Smooth muscle cell of the brain vasculature (primary cell): ENCODE data around the gene CNNM4.

ENCODE experiments used
- DNase-seq: peaks from one replicate; pipeline ENCODE4 v3.0.0-alpha.2; 2012; ENCODE audit warnings: low read depth, low spot score

CNNM4 gene

GRCh38 chr2:96758987-96759386 lies 1.7 kb upstream of the CNNM4 start:
- DNase-seq = no peak

DNA sequence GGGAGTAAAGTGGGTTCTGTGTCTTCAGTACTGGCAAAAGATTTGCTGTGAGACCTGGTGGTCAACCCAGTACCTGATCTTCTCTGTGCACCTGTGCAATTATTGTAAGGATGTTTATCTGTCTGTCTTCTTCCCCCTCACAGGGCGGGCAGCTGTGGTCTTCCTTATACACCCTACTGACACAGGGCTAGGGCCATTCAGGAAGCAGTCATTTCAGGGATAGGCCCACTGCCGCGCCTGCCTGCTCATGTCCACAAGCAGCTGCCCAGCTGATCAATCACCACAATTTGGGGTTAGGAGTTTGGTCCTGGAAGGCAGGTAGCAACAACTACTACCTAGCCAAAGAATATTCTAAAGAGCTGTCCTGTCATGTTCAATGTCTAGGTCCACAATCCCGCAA lies 1.2 kb upstream of the CNNM4 start:
- DNase-seq = no peak

- DNase-seq = no peak
These were observed 507 bp downstream of the CNNM4 start for GRCh38 chr2:96760986-96761832.

- no peak for DNase-seq
These were observed 2.0 kb downstream of the CNNM4 start for GRCh38 chr2:96762529-96763311.

DNA sequence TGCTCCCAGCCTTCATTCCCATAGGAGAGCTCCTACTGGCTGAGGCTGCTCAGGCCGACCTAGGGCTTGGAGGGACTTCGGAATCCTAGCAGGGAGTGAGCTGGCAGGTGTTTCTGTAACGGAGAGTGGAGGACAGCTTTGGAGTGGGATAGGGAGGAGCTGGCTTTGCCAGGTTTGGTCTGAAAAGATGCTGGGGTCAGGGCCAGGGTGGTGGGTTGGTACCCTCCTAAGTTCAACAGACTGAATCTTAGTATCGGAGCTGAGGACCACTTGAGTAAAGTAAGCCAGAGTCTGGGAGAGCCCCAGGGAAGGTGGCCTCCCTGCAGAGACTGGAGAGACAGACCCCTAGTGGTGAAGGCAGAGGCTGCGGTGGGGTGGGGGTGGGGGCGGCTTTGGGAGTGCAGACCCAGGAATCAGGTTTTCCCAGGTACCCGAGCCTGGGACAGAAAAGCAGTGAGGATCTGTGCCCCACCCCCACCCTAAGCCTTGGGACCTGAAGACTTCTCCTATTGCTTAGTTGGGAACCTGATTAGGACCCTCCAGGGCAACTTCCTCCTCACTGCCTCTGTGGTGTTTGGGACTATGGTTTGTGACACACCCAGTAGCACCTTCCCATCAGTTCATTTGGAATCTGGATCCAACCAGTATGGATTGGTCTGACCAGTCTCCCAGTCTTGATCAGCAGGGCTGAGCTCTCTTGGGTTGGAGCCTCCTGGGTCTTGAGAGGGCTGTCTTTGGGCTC lies 3.0 kb downstream of the CNNM4 start:
- DNase-seq = no peak

DNA sequence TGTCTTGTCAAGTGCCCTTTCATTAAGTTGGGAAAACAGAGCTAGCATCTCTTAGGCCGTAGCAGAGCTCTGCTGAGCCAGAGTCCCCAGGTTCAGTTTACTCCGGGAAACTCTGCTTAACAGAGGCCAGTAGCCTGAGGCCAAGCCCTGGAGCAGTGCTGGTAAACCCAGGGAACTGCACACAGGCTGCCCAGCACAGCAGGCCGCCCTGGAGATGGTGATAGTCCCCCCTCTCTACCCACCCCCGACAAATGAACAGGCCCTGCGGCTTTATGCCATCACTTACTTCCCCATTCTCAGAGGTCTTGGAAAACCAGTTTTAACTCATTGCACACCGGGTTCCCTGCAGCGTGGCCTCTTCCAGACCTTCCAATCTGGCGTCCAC lies 3.5 kb downstream of the CNNM4 start:
- DNase-seq = no peak

GRCh38 chr2:96767135-96767871 lies 6.6 kb downstream of the CNNM4 start:
- DNase-seq = no peak

GRCh38 chr2:96768083-96768561 lies 7.4 kb downstream of the CNNM4 start:
- no peak for DNase-seq

- DNase-seq = no peak
These were observed 9.1 kb downstream of the CNNM4 start for GRCh38 chr2:96769814-96770213.

DNA sequence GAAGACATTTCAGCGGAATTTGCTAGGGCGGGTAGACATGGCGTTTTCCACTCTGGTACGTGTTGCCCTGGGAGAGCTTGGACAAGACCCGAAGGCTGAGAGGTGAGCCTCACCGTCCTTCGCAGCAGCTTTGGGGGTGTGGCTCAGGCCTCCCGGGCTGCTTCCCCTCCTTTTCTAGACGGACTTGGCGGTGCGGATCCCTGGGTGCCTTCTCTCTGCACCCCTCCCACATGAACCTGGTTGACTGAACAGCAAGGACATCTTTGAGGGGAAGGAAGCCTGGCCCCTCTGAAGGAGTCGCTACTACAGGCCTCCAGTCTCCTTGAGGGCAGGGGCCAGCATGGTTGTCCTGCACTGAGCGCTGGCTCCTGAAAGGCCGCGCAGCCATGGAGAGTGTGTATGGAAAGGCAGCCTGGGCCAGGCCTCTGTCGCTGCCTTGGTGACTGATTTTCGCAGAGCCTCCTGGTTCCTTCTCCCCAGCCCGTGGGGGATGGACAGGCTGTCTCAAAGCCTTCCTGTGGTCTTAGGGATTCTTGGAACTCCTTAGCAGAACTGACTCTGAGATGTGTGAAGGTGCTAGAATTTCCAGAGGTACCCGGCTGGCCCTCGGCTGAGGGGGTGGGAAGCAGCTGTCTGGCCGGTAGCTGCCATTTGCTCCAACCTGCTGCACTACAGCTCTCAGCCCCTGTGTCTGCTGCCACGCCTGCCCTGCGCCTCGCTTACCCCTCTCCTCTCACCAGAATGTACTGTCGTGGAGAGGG lies 9.9 kb downstream of the CNNM4 start:
- no peak for DNase-seq

- no peak for DNase-seq
These were observed 11.3 kb downstream of the CNNM4 start for GRCh38 chr2:96771796-96772618.

DNA sequence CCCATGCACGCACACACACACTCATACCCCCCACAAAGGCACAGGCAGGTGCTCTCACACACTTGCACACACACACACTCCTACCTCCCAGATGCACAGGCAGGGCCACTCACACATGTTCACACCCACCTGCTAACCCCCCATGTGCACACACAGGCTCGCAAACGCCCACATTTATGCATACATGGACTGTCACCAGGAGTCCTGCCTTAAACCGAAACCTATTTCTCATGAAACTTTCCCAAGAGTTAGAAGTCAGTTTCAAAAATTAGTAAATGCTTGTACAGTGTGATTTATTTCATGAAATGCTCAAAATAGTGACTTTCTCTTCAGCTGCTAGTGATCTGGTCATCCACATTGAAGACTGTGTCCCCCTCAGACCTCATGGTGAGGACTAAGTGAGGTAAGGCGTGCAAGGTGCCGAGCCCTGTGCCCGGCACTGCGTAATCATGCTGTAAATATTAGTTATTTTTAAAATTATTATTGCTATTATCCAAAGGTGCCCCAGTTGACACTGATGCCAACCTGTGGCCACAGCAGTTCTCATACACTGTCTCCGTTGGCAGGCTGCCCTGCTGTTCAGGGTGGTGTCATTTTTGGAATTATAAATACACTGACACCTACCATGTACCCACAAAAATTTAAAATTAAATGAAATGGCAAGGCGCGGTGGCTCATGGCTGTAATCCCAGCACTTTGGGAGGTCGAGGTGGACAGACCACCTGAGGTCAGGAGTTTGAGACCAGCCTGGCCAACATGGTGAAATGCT lies 12.4 kb downstream of the CNNM4 start:
- DNase-seq = no peak

DNA sequence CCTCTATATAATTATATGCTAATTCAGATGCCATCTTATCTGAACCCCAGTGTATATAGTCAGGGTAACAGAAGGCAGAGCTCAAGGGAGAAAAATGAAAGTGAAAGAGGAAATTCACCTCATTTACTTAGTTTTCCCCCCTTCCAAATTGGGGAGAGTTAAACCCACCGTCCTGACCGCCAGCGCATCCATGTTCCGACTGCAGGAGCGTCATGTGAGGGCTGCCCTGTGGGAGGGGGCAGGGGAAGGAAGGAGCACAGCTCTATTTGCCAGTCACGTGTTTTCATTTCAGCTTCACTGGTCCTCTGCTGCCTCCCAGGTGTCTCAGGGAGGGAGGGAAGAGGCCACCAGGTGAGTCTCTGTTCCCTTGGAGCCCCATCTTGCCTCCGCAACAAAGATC lies 13.2 kb downstream of the CNNM4 start:
- no peak for DNase-seq

- DNase-seq = no peak
These were observed 14.5 kb downstream of the CNNM4 start for GRCh38 chr2:96775160-96775559.

GRCh38 chr2:96783388-96783787 lies 22.7 kb downstream of the CNNM4 start:
- DNase-seq = no peak

DNA sequence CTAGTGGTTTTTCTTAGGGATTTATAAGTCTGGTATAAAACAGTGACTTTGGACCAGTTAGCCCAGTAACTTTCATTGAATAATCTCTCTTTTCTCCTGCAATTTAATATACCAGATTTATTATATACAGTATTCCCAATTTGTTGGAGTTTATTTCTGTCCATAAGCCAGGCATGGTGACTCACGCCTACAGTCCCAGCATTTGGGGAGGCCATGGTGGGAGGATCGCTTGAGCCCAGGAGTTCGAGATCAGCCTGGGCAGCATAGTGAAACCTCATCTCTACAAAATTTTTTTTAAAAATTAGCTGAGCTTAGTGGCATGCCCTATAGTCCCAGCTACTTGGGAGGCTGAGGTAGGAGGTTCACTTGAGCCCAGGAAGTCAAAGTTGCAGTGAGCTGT lies 26.7 kb downstream of the CNNM4 start:
- DNase-seq = no peak

DNA sequence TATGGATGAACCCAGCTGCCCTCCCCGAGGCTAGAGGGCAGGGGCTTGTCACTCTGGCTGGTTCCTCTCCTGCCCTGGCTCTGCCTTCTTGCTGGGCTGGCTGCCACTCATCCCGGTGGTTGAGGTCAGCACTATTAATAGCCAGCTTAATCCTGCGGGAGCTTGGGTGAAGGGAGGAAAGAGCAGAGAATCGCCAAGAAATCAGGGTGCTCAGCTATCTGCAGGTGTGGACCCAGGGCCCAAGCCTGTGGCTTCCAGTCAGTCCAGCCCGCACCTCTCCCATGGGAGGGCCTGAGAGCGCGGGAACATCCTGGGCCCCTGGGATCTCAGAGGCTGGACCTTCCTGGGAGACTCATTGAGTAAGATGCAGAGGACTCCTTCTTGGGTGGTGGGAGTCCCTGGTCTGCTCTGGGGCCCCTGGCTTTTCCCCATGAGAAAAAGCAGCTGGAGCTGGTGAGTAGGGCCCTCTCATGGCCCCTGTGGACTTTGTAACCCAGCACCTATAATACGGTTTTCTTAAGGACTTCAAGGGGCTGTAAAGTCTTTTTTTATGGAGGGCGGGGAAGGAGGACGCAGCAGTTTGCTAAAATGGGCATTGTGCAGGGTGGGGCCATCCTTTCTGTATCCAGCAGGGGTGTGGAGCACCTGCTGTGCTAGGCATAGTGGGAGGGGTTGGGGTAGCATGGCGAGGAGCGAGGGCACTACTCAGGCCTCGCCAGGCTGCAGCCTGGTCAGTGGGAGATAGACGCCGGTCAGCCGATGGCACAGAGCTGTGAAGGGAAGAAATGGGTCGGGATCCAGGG lies 27.9 kb downstream of the CNNM4 start:
- DNase-seq = no peak

- DNase-seq = no peak
These were observed 28.5 kb downstream of the CNNM4 start for GRCh38 chr2:96789245-96789617.
